Amniotic epithelial cell (primary cell): ENCODE results near the gene PNMA1.

ENCODE experiments used
- DNase-seq: peaks from one replicate; pipeline ENCODE4 v3.0.0-alpha.2; 2010; ENCODE audit warnings: low read depth

PNMA1 gene

GRCh38 chr14:73736842-73737241, 22.7 kb upstream of the PNMA1 start:
- no peak for DNase-seq

- no peak for DNase-seq
Observed at GRCh38 chr14:73732006-73732405, 17.8 kb upstream of the PNMA1 start.

- no peak for DNase-seq
Observed at GRCh38 chr14:73731111-73731510, 16.9 kb upstream of the PNMA1 start.

GRCh38 chr14:73729556-73730265, 15.5 kb upstream of the PNMA1 start:
- no peak for DNase-seq

- peak; percentile 78 for DNase-seq
Observed at GRCh38 chr14:73728717-73729330, 14.6 kb upstream of the PNMA1 start.

- DNase-seq: no peak
Observed at GRCh38 chr14:73727166-73727565, 13.0 kb upstream of the PNMA1 start.

GRCh38 chr14:73726025-73726961, 12.1 kb upstream of the PNMA1 start:
- no peak for DNase-seq

- peak; percentile 75 for DNase-seq
Observed at GRCh38 chr14:73725116-73726024, 11.2 kb upstream of the PNMA1 start.

GRCh38 chr14:73724696-73725095, 10.5 kb upstream of the PNMA1 start:
- DNase-seq: no peak

- DNase-seq: peak; percentile 98
Observed at GRCh38 chr14:73723797-73724661, 9.8 kb upstream of the PNMA1 start.

- peak; percentile 65 for DNase-seq
Observed at GRCh38 chr14:73723406-73723796, 9.2 kb upstream of the PNMA1 start.

GRCh38 chr14:73722581-73722980, 8.4 kb upstream of the PNMA1 start:
- no peak for DNase-seq

GRCh38 chr14:73721101-73721821, 7.1 kb upstream of the PNMA1 start:
- no peak for DNase-seq

- DNase-seq: no peak
Observed at GRCh38 chr14:73720636-73721035, 6.5 kb upstream of the PNMA1 start.

- DNase-seq: no peak
Observed at GRCh38 chr14:73719791-73720190, 5.6 kb upstream of the PNMA1 start.

- DNase-seq: no peak
Observed at GRCh38 chr14:73719361-73719760, 5.2 kb upstream of the PNMA1 start.

GRCh38 chr14:73718418-73719251, 4.5 kb upstream of the PNMA1 start:
- DNase-seq: no peak

GRCh38 chr14:73717711-73718417, 3.7 kb upstream of the PNMA1 start:
- DNase-seq: peak; percentile 76
